GM23338 (cell line): ENCODE data around the gene PRKD1. TPM values are rescaled to one million over a fixed set of nuclear protein-coding genes. Genes with fewer than 3 reads are reported as not detected.

Experiments used
- ATAC-seq: fragments of 200-7000 bp; cut with Tn5 transposase; 3 replicates; pipeline ENCODE4 v1.9.1; 2020
- DNase-seq: peaks from one replicate; pipeline ENCODE4 v3.0.0-alpha.2; 2015; ENCODE audit warnings: low spot score
- H2AFZ ChIP-seq: fragments of 200-600 bp; sonication (generic); 2 replicates; pipeline ENCODE4 v1.8.0; 2016; ENCODE audit warnings: antibody characterized with exemption, mild to moderate bottlenecking, moderate library complexity
- H3F3A ChIP-seq: fragments of 200-600 bp; sonication (generic); replicated peaks from 2 replicates; pipeline ENCODE4 v1.8.0; 2017; ENCODE audit warnings: antibody characterized with exemption, mixed run types, low read depth
- H3K27ac ChIP-seq: fragments of 200-600 bp; sonication (generic); 2 replicates; pipeline ENCODE4 v1.6.1; 2016; ENCODE audit warnings: low read depth
- H3K27me3 ChIP-seq: fragments of 200-600 bp; sonication (generic); 2 replicates; pipeline ENCODE4 v1.8.0; 2016; ENCODE audit warnings: mild to moderate bottlenecking, mixed run types, moderate library complexity; ENCODE audit not compliant: insufficient read depth
- H3K36me3 ChIP-seq: fragments of 200-600 bp; sonication (generic); 2 replicates; pipeline ENCODE4 v1.8.0; 2016; ENCODE audit warnings: mild to moderate bottlenecking; ENCODE audit not compliant: insufficient read depth
- H3K4me1 ChIP-seq: fragments of 200-600 bp; sonication (generic); 2 replicates; pipeline ENCODE4 v1.8.0; 2016; ENCODE audit warnings: mild to moderate bottlenecking, moderate library complexity; ENCODE audit not compliant: insufficient read depth
- H3K4me2 ChIP-seq: fragments of 200-600 bp; sonication (generic); 2 replicates; pipeline ENCODE4 v1.7.1; 2017; ENCODE audit warnings: mixed run types
- H3K4me3 ChIP-seq: fragments of 200-600 bp; sonication (generic); 2 replicates; pipeline ENCODE4 v1.6.1; 2016; ENCODE audit warnings: mixed run types
- H3K79me2 ChIP-seq: fragments of 200-600 bp; sonication (generic); replicated peaks from 2 replicates; pipeline ENCODE4 v1.8.0; 2017; ENCODE audit warnings: mild to moderate bottlenecking; ENCODE audit not compliant: insufficient read depth
- H3K9me2 ChIP-seq: fragments of 200-600 bp; sonication (generic); 2 replicates; pipeline ENCODE4 v1.8.0; 2017; ENCODE audit not compliant: insufficient read depth
- H4K20me1 ChIP-seq: fragments of 200-600 bp; sonication (generic); replicated peaks from 2 replicates; pipeline ENCODE4 v1.8.0; 2017; ENCODE audit warnings: mild to moderate bottlenecking; ENCODE audit not compliant: insufficient read depth
- H3K27ac Mint-ChIP-seq: 2 replicates; pipeline ENCODE4 v1.8.0; 2020; ENCODE audit warnings: inconsistent platforms, mild to moderate bottlenecking, moderate library complexity, mixed read lengths
- H3K27me3 Mint-ChIP-seq: 3 replicates; pipeline ENCODE4 v1.8.0; 2022; ENCODE audit warnings: low read depth, mild to moderate bottlenecking, moderate library complexity, mixed read lengths, inconsistent platforms; ENCODE audit not compliant: insufficient read depth, poor library complexity
- H3K36me3 Mint-ChIP-seq: 3 replicates; pipeline ENCODE4 v1.8.0; 2021; ENCODE audit warnings: low read depth, mild to moderate bottlenecking, inconsistent platforms, moderate library complexity, mixed read lengths
- H3K4me1 Mint-ChIP-seq: 3 replicates; pipeline ENCODE4 v1.8.0; 2020; ENCODE audit warnings: mild to moderate bottlenecking, inconsistent platforms, mixed read lengths
- H3K4me3 Mint-ChIP-seq: 3 replicates; pipeline ENCODE4 v1.8.0; 2021; ENCODE audit warnings: moderate library complexity, mild to moderate bottlenecking, inconsistent platforms, mixed read lengths
- H3K9me3 Mint-ChIP-seq: 3 replicates; pipeline ENCODE4 v1.8.0; 2020; ENCODE audit warnings: moderate library complexity, mild to moderate bottlenecking, inconsistent platforms, mixed read lengths
- CREB1 ChIP-seq: fragments of 250-450 bp; sonication (Bioruptor Pico); IDR thresholded peaks from 2 replicates; pipeline ENCODE4 v1.5.0; 2020; ENCODE audit warnings: low read depth, mild to moderate bottlenecking, moderate library complexity
- EZH2phosphoT487 ChIP-seq: fragments of 200-600 bp; sonication (generic); IDR thresholded peaks from one replicate; pipeline ENCODE4 v1.8.1; 2018; ENCODE audit warnings: antibody characterized with exemption; ENCODE audit not compliant: unreplicated experiment
- JUNB ChIP-seq: IDR thresholded peaks from one replicate; pipeline ENCODE4 v1.6.1; 2016; ENCODE audit warnings: antibody characterized with exemption; ENCODE audit not compliant: unreplicated experiment
- POLR2AphosphoS5 ChIP-seq: IDR thresholded peaks from 2 replicates; pipeline ENCODE4 v1.6.1; 2016; ENCODE audit warnings: antibody characterized with exemption, low read depth
- ZNF114 ChIP-seq: fragments of 250-450 bp; sonication (Bioruptor Pico); IDR thresholded peaks from 2 replicates; pipeline ENCODE4 v1.5.0; 2020; ENCODE audit warnings: mild to moderate bottlenecking, moderate library complexity
- polyA plus RNA-seq: library from polyadenylated mRNA; unstranded; fragments of >200 nt; fragmentation: Nextera tagmentation; extraction: Ambion mirVana; gene quantifications from 2 replicates; pipeline ENCODE4 v1.2.1, GENCODE V29; 2016
- total RNA-seq: library from RNA; depleted of rRNA; stranded (reverse); fragments of >200 nt; shearing (Covaris generic); gene quantifications from 2 replicates; pipeline ENCODE4 v1.2.3, GENCODE V29; 2014
- TF ChIP-seq, protein P1 (sequence below), 2 experiments: fragments of 200-600 bp in 1 of 2; sonication (generic) in 1 of 2; conservative IDR thresholded peaks; 2 replicates each; pipeline versions ENCODE4 v1.5.1 to v1.6.1; 2016 to 2017; ENCODE audit warnings: antibody characterized with exemption in 2 of 2, low read depth in 2 of 2, mild to moderate bottlenecking in 2 of 2, moderate library complexity in 1 of 2
- TF ChIP-seq, protein P2 (sequence below): IDR thresholded peaks from 2 replicates; pipeline ENCODE4 v1.6.1; 2016; ENCODE audit warnings: antibody characterized with exemption
- TF ChIP-seq, protein P3 (sequence below): fragments of 250-450 bp; sonication (Bioruptor Pico); IDR thresholded peaks from 2 replicates; pipeline ENCODE4 v1.5.0; 2020; ENCODE audit warnings: mild to moderate bottlenecking, moderate library complexity

Gene PRKD1
- total and polyA plus RNA-seq, 2 experiments from 2014 or later: 3.1 to 9.7 TPM

DNA sequence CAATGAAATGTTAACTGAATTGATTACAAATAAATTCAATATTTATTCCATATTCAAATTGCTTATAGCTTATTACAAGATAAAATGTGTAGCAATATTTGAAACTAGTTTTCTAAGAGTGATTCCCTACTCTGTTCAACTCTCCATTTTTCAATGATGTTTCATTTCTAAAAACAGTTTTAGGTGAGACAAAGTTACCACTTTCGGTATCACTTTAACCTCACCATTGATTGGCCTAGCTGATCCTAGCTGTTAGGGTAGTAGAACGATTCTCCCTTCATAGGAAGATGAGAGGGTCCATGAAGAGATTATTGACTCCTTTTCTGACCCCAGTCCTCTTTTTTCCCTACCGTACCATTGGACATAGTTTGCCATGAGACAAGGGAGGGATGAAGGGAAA lies 373.3 kb downstream of the PRKD1 start:
- no peaks in the 10 kb centered on the region for H3K9me2 ChIP-seq
- Mint-ChIP-seq H3K4me3 (no peak overlapping the region), H3K36me3 (no peaks in the 10 kb centered on the region), H3K4me1 (no peaks in the 10 kb centered on the region), H3K9me3 (no peaks in the 10 kb centered on the region), H3K27me3 (no peaks in the 10 kb centered on the region), H3K27ac (no peak overlapping the region)
- no peak overlapping the region for H3K4me3 ChIP-seq
- H3K36me3 ChIP-seq: no peaks in the 10 kb centered on the region
- TF ChIP-seq, protein P1, sequence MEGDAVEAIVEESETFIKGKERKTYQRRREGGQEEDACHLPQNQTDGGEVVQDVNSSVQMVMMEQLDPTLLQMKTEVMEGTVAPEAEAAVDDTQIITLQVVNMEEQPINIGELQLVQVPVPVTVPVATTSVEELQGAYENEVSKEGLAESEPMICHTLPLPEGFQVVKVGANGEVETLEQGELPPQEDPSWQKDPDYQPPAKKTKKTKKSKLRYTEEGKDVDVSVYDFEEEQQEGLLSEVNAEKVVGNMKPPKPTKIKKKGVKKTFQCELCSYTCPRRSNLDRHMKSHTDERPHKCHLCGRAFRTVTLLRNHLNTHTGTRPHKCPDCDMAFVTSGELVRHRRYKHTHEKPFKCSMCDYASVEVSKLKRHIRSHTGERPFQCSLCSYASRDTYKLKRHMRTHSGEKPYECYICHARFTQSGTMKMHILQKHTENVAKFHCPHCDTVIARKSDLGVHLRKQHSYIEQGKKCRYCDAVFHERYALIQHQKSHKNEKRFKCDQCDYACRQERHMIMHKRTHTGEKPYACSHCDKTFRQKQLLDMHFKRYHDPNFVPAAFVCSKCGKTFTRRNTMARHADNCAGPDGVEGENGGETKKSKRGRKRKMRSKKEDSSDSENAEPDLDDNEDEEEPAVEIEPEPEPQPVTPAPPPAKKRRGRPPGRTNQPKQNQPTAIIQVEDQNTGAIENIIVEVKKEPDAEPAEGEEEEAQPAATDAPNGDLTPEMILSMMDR (conservative IDR thresholded peaks at IDR 0.05; ENCODE audit: low read depth in 2 of 2): no peak
- TF ChIP-seq ZNF114 (CRISPR knock-in tag): no peak
- no peak for TF ChIP-seq EZH2phosphoT487
- 0 out of 2 replicates have a peak overlapping the region, but pooled peaks have one; percentile 50 for H2AFZ ChIP-seq
- H3K27me3 ChIP-seq: no peaks in the 10 kb centered on the region
- no peak overlapping the region for H3K4me2 ChIP-seq
- no peaks in the 10 kb centered on the region for H3F3A ChIP-seq
- no peaks in the 10 kb centered on the region for H4K20me1 ChIP-seq
- H3K4me1 ChIP-seq: no peaks in the 10 kb centered on the region
- DNase-seq (no peak), ATAC-seq (no peak)
- H3K79me2 ChIP-seq: no peaks in the 10 kb centered on the region
- H3K27ac ChIP-seq: no peak overlapping the region

DNA sequence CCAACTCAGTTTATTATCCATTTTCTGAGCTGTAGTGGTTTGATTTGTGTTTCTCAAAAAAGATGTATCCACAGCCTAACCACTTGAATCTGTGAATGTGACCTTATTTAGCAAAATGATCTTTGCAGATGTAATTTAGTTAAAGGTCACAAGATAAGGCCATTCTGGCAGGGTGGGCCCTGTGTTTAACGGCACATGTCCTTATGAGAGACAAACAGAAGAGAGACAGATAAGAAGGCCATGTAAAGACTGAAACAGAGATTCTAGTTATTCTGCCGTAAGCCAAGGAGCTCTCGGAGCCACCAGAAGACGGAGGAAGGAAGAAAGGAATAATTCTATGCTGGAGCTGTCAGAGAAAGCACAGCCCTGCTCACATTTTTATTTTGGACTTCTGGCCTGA lies 374.2 kb downstream of the PRKD1 start:
- Histone ChIP-seq H3K27me3 (no peaks in the 10 kb centered on the region), H3K4me3 (no peak overlapping the region), H3F3A (no peaks in the 10 kb centered on the region), H3K27ac (no peak overlapping the region), H3K4me1 (no peaks in the 10 kb centered on the region), H3K4me2 (no peak overlapping the region), H3K36me3 (no peaks in the 10 kb centered on the region), H2AFZ (no peak overlapping the region), H4K20me1 (no peaks in the 10 kb centered on the region), H3K79me2 (no peaks in the 10 kb centered on the region), H3K9me2 (no peaks in the 10 kb centered on the region)
- Mint-ChIP-seq H3K4me1 (no peaks in the 10 kb centered on the region), H3K27me3 (no peaks in the 10 kb centered on the region), H3K27ac (no peak overlapping the region), H3K4me3 (no peak overlapping the region), H3K9me3 (no peaks in the 10 kb centered on the region), H3K36me3 (no peaks in the 10 kb centered on the region)
- ATAC-seq (no peak), DNase-seq (no peak)
- TF ChIP-seq JUNB: no peak
- no peak for TF ChIP-seq ZNF114 (CRISPR knock-in tag)
- no peak for TF ChIP-seq EZH2phosphoT487
- no peak for TF ChIP-seq CREB1 (CRISPR knock-in tag)
- TF ChIP-seq, protein P2, sequence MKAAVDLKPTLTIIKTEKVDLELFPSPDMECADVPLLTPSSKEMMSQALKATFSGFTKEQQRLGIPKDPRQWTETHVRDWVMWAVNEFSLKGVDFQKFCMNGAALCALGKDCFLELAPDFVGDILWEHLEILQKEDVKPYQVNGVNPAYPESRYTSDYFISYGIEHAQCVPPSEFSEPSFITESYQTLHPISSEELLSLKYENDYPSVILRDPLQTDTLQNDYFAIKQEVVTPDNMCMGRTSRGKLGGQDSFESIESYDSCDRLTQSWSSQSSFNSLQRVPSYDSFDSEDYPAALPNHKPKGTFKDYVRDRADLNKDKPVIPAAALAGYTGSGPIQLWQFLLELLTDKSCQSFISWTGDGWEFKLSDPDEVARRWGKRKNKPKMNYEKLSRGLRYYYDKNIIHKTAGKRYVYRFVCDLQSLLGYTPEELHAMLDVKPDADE: no peak
- no peak for TF ChIP-seq POLR2AphosphoS5
- TF ChIP-seq, protein P3, sequence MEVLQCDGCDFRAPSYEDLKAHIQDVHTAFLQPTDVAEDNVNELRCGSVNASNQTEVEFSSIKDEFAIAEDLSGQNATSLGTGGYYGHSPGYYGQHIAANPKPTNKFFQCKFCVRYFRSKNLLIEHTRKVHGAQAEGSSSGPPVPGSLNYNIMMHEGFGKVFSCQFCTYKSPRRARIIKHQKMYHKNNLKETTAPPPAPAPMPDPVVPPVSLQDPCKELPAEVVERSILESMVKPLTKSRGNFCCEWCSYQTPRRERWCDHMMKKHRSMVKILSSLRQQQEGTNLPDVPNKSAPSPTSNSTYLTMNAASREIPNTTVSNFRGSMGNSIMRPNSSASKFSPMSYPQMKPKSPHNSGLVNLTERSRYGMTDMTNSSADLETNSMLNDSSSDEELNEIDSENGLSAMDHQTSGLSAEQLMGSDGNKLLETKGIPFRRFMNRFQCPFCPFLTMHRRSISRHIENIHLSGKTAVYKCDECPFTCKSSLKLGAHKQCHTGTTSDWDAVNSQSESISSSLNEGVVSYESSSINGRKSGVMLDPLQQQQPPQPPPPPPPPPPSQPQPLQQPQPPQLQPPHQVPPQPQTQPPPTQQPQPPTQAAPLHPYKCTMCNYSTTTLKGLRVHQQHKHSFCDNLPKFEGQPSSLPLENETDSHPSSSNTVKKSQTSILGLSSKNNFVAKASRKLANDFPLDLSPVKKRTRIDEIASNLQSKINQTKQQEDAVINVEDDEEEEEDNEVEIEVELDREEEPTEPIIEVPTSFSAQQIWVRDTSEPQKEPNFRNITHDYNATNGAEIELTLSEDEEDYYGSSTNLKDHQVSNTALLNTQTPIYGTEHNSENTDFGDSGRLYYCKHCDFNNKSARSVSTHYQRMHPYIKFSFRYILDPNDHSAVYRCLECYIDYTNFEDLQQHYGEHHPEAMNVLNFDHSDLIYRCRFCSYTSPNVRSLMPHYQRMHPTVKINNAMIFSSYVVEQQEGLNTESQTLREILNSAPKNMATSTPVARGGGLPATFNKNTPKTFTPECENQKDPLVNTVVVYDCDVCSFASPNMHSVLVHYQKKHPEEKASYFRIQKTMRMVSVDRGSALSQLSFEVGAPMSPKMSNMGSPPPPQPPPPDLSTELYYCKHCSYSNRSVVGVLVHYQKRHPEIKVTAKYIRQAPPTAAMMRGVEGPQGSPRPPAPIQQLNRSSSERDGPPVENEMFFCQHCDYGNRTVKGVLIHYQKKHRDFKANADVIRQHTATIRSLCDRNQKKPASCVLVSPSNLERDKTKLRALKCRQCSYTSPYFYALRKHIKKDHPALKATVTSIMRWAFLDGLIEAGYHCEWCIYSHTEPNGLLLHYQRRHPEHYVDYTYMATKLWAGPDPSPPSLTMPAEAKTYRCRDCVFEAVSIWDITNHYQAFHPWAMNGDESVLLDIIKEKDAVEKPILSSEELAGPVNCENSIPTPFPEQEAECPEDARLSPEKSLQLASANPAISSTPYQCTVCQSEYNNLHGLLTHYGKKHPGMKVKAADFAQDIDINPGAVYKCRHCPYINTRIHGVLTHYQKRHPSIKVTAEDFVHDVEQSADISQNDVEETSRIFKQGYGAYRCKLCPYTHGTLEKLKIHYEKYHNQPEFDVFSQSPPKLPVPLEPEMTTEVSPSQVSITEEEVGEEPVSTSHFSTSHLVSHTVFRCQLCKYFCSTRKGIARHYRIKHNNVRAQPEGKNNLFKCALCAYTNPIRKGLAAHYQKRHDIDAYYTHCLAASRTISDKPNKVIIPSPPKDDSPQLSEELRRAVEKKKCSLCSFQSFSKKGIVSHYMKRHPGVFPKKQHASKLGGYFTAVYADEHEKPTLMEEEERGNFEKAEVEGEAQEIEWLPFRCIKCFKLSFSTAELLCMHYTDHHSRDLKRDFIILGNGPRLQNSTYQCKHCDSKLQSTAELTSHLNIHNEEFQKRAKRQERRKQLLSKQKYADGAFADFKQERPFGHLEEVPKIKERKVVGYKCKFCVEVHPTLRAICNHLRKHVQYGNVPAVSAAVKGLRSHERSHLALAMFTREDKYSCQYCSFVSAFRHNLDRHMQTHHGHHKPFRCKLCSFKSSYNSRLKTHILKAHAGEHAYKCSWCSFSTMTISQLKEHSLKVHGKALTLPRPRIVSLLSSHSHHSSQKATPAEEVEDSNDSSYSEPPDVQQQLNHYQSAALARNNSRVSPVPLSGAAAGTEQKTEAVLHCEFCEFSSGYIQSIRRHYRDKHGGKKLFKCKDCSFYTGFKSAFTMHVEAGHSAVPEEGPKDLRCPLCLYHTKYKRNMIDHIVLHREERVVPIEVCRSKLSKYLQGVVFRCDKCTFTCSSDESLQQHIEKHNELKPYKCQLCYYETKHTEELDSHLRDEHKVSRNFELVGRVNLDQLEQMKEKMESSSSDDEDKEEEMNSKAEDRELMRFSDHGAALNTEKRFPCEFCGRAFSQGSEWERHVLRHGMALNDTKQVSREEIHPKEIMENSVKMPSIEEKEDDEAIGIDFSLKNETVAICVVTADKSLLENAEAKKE (CRISPR knock-in tag): no peak
